ENCODE data around the gene EDIL3.

GRCh38 chr5:83913593-83913992 lies 471.1 kb downstream of the EDIL3 start:
- TF ChIP-seq CTCF (conservative IDR thresholded peaks at IDR 0.05 in 1 of 2, IDR thresholded peaks at IDR 0.05 in 1 of 2; ENCODE audit: low read depth in 1 of 2, low read length in 2 of 2), result no peak
- TF ChIP-seq EZH2 (IDR thresholded peaks at IDR 0.05; ENCODE audit: low read length, missing control alignments), result no peak

All from fibroblast of lung (primary cell).